HG02981 (cell line): ENCODE measurements around the gene REPS2.

Experiments
- ATAC-seq: cut with Tn5 transposase; IDR thresholded peaks from one replicate; pipeline ENCODE4 v1.9.1; 2021; ENCODE audit warnings: mild to moderate bottlenecking, moderate library complexity; ENCODE audit not compliant: unreplicated experiment

Gene REPS2

DNA sequence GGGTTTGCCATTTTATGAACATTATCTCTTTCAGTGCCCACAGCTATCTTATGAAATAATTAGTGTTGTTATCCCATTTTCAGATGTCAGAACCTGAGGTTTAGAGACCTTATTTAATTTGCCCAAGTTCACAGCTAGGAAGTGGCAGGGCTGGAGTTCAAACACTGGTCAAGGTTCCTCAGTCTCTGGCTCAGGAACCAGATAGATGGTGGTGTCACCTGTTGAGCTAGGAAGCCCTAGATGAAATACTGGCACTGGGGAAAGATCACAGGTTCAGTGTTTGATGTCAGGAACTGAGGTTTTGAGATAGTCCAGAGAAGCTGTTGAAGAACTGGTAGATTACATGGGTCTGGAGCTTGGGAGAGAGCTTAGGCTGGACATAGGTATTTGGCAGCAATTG is 85.4 kb downstream of the REPS2 start:
- ATAC-seq: no peak

DNA sequence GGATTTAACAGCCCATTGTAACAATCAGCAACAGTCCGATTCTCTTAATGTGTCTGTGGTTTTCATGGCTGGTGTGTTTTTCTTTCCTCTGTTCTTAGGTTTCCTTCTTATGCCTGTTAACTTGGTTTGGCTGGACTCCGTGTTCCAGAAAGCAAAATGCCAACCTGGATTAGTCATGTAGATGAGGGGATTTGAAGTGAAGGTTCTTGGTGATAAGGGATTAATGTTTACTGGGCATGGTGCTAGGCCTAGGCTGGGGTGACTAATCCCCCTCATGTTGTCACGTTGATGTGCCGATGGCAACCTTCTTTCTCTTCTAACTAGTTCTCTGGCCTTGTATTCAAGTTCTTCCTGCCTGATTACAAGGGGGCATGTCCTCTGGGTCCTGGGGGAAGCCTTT is 85.9 kb downstream of the REPS2 start:
- ATAC-seq: no peak

- ATAC-seq: no peak
These were observed 86.8 kb downstream of the REPS2 start for GRCh38 chrX:17033225-17033624.

- no peak for ATAC-seq
These were observed 88.7 kb downstream of the REPS2 start for GRCh38 chrX:17035111-17035510.

GRCh38 chrX:17036171-17036961 is 89.9 kb downstream of the REPS2 start:
- ATAC-seq: no peak

- no peak for ATAC-seq
These were observed 91.8 kb downstream of the REPS2 start for GRCh38 chrX:17038277-17038676.

- ATAC-seq: no peak
These were observed 92.3 kb downstream of the REPS2 start for GRCh38 chrX:17038681-17039161.

GRCh38 chrX:17039826-17040225 is 93.4 kb downstream of the REPS2 start:
- ATAC-seq: no peak

DNA sequence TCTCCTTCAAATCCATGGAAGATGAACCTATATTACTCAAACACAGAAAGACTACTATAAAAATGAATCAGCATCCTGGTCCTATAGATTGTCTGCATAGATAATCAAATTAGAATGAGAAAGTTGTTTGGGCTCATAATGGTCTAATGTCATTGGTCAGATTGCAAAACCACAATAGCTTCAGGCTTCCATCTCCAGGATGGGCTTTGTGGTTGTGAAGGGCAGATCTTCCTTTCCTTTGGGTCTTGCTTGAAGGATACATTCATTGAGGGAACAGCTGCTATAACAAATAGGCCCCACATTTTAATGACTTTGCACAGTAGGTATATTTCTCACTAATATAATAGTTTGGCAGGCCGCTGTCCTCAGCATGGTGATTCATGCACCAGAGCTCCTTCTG is 94.3 kb downstream of the REPS2 start:
- no peak for ATAC-seq

DNA sequence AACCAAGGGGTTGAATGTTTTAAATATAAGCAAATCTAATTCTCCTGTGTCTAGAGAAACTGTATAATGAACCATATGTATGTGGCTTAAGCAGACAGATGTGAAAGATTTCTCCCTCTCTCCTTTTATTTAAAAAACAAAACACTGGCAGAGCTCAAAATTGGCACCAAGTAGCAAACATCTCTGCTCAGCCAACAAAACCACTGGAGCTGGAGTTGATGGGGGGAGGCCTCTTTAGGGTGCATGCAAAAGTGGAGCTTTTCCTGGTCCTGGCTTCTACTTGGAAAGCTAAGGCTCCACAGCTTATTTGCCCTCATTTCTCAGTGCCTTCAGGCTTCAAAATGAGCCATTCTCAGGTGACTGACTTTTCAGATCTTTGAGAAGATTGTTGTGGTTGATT is 95.6 kb downstream of the REPS2 start:
- ATAC-seq: no peak

GRCh38 chrX:17046478-17047097 is 100.1 kb downstream of the REPS2 start:
- no peak for ATAC-seq

DNA sequence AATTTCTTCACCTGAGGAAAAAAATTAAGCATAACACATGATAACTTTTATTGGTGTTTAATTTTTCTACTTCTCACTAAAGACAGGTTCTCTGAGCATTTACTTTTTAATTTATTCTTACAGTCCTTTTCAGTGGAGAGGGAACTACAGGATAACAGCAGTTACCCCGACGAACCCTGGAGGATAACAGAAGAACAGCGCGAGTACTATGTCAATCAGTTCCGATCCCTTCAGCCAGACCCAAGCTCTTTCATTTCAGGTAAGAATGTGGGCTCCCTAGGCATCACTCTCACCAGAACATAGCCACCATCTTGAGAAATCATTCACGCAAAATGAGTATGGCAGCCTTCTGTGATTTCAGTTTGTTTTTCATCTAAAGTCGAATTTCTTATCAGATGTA is 100.8 kb downstream of the REPS2 start:
- no peak for ATAC-seq

DNA sequence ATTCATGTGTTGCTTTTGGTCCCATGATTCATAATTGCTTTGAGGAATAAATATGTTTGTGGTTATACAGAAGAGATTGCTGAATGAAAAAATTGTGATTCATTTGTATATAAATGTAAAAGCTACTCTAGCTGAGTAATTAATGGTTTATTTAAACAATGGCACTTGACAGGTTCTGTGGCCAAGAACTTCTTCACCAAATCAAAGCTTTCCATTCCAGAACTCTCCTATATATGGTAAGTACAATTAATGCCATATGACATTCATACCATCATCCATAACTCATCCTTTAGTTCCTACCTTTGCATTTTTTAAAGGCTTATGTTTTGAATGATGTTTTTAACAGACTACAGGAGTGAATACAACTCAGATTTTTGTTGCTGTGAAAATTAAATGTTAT is 105.8 kb downstream of the REPS2 start:
- no peak for ATAC-seq

GRCh38 chrX:17052793-17053192 is 106.3 kb downstream of the REPS2 start:
- ATAC-seq: no peak

DNA sequence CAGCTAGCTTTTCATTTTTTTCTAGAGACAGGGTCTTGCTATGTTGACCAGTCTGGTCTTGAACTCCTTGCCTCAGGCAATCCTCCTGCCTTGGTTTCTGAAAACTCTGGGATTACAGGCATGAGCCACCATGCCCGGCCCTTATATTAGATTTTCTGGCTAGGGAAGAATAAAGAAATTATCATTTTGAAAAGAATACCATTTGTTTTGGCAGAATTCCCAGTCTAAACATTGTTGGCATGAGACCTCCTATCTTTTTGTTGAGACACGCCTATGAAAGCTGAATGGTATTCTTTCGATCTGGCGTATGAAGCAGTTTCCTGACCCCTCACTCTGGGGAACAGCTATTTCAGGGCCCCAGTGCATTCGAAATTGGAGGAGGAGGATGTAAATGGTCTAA is 107.0 kb downstream of the REPS2 start:
- no peak for ATAC-seq

DNA sequence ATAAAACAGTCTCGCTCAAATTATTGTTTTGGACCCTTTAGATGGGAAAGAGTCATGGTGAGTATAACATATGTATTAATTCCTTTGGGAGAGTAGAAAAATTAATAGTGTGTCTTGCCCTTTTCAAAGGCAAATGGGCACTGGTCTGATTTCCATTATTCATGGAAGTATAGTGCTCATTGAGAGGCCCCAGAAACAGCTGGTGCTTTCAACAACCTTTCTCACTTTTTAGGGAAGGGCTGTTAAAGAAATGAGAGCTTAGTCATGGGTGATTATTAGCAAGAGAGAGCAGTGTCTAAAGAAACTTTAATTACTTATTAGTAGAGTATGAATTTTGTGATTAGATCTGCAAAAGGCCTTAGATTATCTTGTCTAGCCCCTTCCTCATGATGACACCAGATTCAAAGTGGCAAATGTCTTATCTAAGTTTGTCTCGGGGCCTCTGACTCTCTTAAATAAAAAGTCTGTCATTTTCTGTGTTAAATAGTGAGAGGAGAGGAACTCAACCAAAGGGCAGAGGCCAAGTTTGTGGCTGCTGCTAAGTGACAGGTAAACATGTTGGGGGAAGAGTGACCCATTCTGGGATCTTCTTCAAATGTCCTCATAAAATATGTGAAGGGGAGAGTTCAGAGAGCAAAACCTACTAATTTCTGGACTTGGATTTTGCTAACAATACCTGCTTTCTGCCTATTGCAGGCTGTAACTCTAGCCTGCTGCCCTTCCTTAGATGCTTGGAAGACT is 110.6 kb downstream of the REPS2 start:
- no peak for ATAC-seq

DNA sequence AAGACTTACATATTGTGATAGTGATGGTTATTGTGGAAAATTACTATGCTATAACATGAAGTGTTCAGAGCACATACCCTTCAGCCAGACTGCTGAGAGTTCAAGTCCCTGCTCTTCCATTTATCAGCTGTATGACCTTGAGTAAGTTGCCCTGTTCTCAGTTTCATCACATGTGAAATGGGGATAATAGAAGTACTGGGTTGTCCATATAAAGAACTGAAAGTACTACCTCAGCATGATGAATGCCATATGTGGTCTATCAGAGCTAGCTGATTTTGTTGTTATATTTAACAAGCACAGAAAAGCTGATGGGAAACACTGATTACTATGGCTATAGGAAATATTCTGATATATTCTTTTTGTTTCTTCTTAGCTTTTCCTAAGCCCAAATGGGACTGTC is 115.6 kb downstream of the REPS2 start:
- no peak for ATAC-seq

DNA sequence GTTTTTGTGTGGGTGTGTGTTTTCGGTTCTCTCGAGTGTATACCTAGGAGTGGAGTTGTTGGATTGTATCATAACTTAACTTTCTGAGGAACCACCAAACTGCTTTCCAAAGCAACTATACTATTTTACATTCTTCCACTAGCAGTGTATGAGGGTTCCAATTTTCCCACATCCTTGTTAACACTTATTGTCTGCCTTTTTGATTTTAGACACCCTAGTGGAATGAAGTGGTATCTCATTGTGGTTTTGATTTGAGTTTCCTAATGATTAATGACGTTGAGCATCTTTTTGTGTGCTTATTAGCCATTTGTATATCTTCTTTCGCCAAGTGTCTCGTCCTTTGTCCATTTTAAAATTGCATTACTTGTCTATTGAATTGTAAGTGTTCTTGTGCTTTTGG is 118.6 kb downstream of the REPS2 start:
- ATAC-seq: no peak

DNA sequence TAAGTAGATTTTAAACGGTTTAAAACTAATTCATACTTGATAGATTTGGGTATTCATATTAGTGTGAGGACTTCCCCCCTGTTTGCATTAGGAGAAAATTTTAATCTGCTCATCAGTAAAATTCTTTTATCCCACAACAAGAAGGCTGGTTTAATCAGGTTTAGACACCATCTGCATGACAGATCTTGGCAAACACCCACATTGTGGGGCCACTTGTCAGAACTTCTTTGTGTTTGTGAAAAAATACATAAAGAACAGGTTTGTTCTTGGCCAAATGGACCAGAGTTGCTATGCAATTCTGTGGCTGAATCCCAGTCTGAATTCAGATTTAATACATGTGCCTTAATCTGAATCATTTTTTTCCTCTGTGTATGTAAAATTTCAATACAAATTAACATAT is 121.1 kb downstream of the REPS2 start:
- ATAC-seq: no peak

DNA sequence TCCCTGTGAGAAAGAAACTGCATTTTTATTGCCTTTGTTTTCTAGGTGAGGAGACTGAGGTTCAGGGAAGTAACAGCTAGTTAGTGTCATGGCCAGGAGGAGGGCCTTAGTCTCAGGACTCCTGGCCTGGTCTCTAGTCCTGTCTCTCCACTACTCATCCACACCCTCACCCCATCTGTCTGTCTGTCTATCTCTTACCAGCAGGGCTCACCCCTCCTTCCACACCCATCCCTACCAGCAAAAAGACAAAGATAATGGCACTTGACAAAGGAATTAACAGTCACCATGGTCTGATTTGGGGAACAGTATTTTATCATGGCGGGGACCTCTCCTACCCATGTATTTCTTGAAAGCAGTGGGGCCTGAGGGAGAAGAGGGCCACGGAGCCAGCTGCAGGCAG is 125.8 kb downstream of the REPS2 start:
- no peak for ATAC-seq

DNA sequence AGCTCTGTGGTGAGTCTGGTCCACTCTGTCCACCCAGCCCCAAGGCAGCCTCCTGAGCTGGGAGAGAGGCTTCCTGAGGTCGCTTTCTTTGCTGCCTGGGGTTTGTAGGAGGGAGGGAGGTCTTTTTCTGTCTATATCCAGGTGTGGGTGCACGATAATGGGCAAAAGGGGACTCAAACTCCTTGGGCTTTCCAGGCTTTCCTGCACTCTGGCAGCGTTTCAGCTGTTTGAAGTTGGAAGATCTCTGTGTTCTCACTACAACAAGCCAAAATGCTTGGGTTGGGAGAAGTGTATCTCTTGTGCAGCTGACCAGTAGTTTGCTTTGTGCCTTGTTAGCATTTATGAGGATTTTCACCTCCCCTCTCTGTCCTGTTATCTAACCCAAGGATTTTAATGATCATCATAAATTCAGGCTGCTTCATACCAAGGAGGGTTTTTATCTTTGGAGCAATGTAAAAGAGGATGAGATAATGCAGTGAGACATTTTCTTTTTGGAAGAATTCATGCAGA is 126.3 kb downstream of the REPS2 start:
- ATAC-seq: no peak

- ATAC-seq: no peak
These were observed 128.5 kb downstream of the REPS2 start for GRCh38 chrX:17075004-17075403.
